Loucy (cell line): Measurements from ENCODE around the gene UBAP1.

Source experiments
- EZH2phosphoT487 ChIP-seq: fragments of 200-600 bp; IDR thresholded peaks from 2 replicates; pipeline ENCODE4 v1.6.1; 2018; ENCODE audit warnings: antibody characterized with exemption, mild to moderate bottlenecking, moderate library complexity, borderline replicate concordance
- TF ChIP-seq, protein P1 (sequence below): fragments of 200-600 bp; sonication (generic); conservative IDR thresholded peaks from 2 replicates; pipeline ENCODE4 v1.5.1; 2014; ENCODE audit warnings: mild to moderate bottlenecking, antibody characterized with exemption, low read length

DNA sequence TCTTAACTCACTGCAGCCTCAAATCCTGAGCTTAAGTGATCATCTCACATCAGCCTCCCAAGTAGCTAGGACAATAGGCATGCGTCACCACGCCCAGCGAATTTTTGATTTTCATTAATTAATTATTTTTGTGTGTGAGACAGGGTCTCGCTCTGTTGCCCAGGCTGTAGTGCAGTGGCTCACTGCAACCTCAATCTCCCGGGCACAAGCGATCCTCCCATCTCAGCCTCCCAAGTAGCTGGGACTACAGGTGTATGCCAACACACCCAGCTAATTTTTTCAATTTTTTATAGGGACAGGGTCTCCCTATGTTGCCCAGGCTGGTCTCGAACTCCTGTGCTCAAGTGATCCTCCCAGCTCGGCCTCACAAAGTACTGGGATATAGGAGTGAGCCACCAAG lies 41.4 kb downstream of the UBAP1 start:
- TF ChIP-seq, protein P1, sequence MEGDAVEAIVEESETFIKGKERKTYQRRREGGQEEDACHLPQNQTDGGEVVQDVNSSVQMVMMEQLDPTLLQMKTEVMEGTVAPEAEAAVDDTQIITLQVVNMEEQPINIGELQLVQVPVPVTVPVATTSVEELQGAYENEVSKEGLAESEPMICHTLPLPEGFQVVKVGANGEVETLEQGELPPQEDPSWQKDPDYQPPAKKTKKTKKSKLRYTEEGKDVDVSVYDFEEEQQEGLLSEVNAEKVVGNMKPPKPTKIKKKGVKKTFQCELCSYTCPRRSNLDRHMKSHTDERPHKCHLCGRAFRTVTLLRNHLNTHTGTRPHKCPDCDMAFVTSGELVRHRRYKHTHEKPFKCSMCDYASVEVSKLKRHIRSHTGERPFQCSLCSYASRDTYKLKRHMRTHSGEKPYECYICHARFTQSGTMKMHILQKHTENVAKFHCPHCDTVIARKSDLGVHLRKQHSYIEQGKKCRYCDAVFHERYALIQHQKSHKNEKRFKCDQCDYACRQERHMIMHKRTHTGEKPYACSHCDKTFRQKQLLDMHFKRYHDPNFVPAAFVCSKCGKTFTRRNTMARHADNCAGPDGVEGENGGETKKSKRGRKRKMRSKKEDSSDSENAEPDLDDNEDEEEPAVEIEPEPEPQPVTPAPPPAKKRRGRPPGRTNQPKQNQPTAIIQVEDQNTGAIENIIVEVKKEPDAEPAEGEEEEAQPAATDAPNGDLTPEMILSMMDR: no peak
- TF ChIP-seq EZH2phosphoT487: no peak
